ENCODE data around the gene CWF19L1. TPM values are rescaled to one million over a fixed set of nuclear protein-coding genes. Genes with fewer than 3 reads are reported as not detected.
A peak's percentile ranks its signal among the peaks of the same experiment; 100 is the strongest.
"Not testable (repeated sequence)": the region's sequence is repeated elsewhere in the genome, so short reads cannot be mapped to it uniquely, and the experiment has no call there.

The CWF19L1 gene
- total RNA-seq, 4 donors from 2014 or later, result 17.1 to 21.1 (median 19.3) TPM

DNA sequence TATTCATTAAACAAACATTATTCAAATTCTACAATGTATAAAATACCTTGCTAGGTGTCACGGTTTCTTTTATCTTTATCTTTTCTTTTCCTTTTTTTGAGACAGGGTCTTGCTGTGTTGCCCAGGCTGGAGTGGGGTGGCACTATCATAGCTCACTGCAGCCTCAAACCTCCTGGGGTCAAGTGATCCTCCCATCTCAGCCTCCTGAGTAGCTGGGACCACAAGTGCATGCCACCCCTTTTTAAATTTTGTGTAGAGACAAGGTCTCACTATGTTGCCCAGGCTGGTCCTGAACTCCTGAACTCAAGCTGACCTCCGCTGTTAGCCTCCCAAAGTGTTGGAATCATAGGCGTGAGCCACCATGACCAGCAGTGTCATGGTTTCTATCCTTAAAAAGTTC, 37.0 kb upstream of the CWF19L1 start:
- Histone ChIP-seq H3K4me1 (no peaks in the 10 kb centered on the region), H3K36me3 (no peaks in the 10 kb centered on the region), H3K27ac (no peak overlapping the region), H3K4me3 (replicated peaks in 1 of 3) (no peak overlapping the region), H3K9me3 (no peaks in the 10 kb centered on the region), H3K27me3 (no peaks in the 10 kb centered on the region)
- no peak for DNase-seq
- WGBS, 2 donors, result 89 to 92% methylated on average over 3 of the region's 3 CpGs
- TF ChIP-seq, protein P1, sequence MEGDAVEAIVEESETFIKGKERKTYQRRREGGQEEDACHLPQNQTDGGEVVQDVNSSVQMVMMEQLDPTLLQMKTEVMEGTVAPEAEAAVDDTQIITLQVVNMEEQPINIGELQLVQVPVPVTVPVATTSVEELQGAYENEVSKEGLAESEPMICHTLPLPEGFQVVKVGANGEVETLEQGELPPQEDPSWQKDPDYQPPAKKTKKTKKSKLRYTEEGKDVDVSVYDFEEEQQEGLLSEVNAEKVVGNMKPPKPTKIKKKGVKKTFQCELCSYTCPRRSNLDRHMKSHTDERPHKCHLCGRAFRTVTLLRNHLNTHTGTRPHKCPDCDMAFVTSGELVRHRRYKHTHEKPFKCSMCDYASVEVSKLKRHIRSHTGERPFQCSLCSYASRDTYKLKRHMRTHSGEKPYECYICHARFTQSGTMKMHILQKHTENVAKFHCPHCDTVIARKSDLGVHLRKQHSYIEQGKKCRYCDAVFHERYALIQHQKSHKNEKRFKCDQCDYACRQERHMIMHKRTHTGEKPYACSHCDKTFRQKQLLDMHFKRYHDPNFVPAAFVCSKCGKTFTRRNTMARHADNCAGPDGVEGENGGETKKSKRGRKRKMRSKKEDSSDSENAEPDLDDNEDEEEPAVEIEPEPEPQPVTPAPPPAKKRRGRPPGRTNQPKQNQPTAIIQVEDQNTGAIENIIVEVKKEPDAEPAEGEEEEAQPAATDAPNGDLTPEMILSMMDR (IDR thresholded peaks at IDR 0.05), result no peak
- no peak for TF ChIP-seq POLR2A (IDR thresholded peaks at IDR 0.05)
- intact Hi-C loops (cut with DNase I), result no loop called here

DNA sequence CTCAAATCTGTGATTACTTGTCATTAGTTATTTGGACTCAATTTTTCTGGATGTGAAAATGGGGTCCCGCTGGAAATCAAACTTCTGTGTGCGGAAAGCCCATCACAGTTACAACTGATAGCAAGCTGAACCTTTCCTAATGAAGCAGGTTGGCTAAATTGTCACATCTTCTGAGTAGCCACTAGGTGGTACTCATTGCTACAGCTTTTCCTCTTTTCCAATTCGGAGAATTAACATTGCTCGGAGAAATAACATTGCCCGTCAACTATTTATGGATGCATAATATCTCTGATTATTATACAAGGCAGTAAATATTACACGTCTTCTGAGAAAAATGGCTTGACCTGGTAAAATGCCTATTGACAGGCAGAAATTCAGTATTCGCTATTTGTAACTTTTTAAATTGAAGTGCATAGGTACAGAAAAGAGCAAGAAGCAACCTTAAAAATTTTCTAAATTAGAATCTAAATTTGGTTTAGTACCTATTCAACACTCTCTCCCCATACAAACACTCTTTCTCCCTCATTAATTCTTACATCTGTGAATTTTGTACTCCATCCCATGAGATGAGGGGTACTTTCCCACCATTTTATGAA, 36.4 kb upstream of the CWF19L1 start:
- DNase-seq, result no peak
- WGBS, 2 donors, result 24 to 33% methylated on average over 7 of the region's 7 CpGs
- Histone ChIP-seq H3K36me3 (no peaks in the 10 kb centered on the region), H3K9me3 (no peaks in the 10 kb centered on the region), H3K4me1 (no peaks in the 10 kb centered on the region), H3K27me3 (no peaks in the 10 kb centered on the region), H3K4me3 (replicated peaks in 1 of 3) (no peak overlapping the region), H3K27ac (no peak overlapping the region)
- TF ChIP-seq, protein P1 (IDR thresholded peaks at IDR 0.05), result peak in 4 of 6 experiments; percentile 12 to 44 (median 42)
- TF ChIP-seq POLR2A (IDR thresholded peaks at IDR 0.05), result no peak
- intact Hi-C loops (cut with DNase I), result no loop called here

DNA sequence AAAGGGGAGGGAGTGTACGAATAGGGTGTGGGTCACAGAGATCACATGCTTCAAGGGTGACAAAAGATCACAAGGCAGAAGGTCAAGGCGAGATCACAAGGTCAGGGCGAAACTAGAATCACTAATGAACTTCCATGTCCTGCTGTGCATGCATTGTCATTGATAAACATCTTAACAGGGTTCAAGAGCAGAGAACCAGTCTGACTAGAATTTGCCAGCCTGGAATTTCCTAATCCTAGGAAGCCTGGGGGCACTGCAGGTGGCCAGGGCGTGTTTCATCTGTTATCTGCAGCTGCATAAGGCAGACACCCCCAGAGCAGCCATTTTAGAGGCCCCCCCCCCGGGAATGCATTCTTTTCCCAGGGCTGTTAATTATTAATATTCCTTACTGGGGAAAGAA, 33.7 kb upstream of the CWF19L1 start:
- H3K9me3 ChIP-seq; H3K4me1 ChIP-seq; H3K4me3 ChIP-seq (replicated peaks in 1 of 3); H3K27ac ChIP-seq; H3K27me3 ChIP-seq; H3K36me3 ChIP-seq; intact Hi-C loops (cut with DNase I); DNase-seq: not testable (repeated sequence)
- WGBS, 2 donors, result 52 to 59% methylated on average over 5 of the region's 5 CpGs

DNA sequence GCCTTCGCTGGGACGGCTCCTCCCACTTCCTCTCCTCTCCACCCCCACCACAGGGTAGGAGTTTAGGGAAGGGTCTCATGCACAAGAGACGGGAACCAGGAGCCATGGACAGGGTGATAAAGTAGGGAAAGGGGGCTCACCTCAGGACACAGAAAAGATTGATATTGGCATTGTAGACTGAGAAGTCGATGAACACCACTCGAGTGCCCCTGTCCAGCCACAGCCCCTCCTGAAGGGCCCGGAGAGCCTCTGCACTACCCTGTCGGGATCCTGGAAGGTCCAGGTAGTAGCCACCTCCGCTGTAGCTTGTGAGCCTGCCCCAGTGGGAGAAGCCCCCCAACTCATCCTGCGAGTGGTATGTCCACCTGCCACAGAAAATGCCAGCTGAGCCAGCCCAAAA, 29.8 kb upstream of the CWF19L1 start:
- no peak overlapping the region for H3K27ac ChIP-seq
- no peaks in the 10 kb centered on the region for H3K9me3 ChIP-seq
- DNase-seq, result no peak
- intact Hi-C loops (cut with DNase I), result no loop called here
- no peak overlapping the region for H3K4me3 ChIP-seq (replicated peaks in 1 of 3)
- no peaks in the 10 kb centered on the region for H3K4me1 ChIP-seq
- TF ChIP-seq, protein P1 (IDR thresholded peaks at IDR 0.05), result no peak
- TF ChIP-seq POLR2A (IDR thresholded peaks at IDR 0.05), result no peak
- H3K27me3 ChIP-seq, result no peaks in the 10 kb centered on the region
- WGBS, 2 donors, result 78 to 83% methylated on average over 9 of the region's 9 CpGs
- H3K36me3 ChIP-seq, result no peaks in the 10 kb centered on the region

DNA sequence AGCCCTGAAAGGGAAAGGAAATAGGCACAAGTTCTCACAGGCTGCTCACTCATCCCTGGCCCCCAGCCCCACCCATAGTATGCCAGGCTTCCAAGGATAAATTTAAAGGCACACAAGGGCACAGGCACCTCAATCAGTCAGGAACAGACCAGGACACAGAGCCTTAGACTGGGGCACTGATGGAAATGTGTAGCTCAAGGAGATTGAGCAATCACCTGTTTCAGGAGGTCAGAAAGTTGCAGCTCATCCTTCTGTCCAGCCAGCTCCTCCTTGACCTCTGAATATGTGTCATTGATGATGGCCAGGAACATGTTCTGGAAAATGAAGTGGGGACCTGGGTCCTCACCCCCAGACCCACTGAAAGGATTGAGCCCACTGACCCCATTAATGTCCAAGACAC, 25.6 kb upstream of the CWF19L1 start:
- no peaks in the 10 kb centered on the region for H3K4me1 ChIP-seq
- no peak overlapping the region for H3K27ac ChIP-seq
- no peaks in the 10 kb centered on the region for H3K27me3 ChIP-seq
- no peaks in the 10 kb centered on the region for H3K36me3 ChIP-seq
- no peak for TF ChIP-seq POLR2A (IDR thresholded peaks at IDR 0.05)
- TF ChIP-seq, protein P1 (IDR thresholded peaks at IDR 0.05), result no peak
- intact Hi-C loops (cut with DNase I), result no loop called here
- no peak for DNase-seq
- H3K4me3 ChIP-seq (replicated peaks in 1 of 3), result no peak overlapping the region
- H3K9me3 ChIP-seq, result no peaks in the 10 kb centered on the region

DNA sequence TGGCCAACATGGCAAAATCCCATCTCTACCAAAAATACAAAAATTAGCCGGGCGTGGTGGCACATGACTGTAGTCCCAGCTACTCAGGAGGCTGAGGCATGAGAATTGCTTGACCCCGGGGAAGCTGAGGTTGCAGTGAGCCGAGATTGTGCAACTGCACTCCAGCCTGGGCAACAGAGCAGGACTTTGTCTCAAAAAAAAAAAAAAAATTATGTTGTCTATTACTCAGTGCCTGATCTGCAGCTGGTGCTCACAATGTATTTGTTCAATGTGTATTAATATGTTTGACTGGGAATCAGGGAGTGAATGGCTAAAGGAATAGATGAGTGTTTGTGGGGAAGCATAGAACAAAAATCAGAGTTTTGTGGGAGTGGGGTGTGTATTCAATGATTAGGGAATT, 24.9 kb upstream of the CWF19L1 start:
- H3K27me3 ChIP-seq; H3K36me3 ChIP-seq; H3K27ac ChIP-seq; H3K9me3 ChIP-seq; H3K4me1 ChIP-seq; intact Hi-C loops (cut with DNase I); H3K4me3 ChIP-seq (replicated peaks in 1 of 3): not testable (repeated sequence)
- peak in 1 of 2 donors; percentile 11 for DNase-seq
- 63 to 76% methylated on average over 4 of the region's 4 CpGs for whole genome bisulfite sequencing, 2 donors
